ENCODE results near the gene GNAL. TPM values are rescaled to one million over a fixed set of nuclear protein-coding genes. Genes with fewer than 3 reads are reported as not detected.

GNAL gene
- total RNA-seq, 1 donor from 2014 or later, result 5.6 TPM

GRCh38 chr18:11654736-11655605 is 34.1 kb upstream of the GNAL start:
- intact Hi-C loops (cut with DNase I), result no loop called here
- TF ChIP-seq, protein P1, sequence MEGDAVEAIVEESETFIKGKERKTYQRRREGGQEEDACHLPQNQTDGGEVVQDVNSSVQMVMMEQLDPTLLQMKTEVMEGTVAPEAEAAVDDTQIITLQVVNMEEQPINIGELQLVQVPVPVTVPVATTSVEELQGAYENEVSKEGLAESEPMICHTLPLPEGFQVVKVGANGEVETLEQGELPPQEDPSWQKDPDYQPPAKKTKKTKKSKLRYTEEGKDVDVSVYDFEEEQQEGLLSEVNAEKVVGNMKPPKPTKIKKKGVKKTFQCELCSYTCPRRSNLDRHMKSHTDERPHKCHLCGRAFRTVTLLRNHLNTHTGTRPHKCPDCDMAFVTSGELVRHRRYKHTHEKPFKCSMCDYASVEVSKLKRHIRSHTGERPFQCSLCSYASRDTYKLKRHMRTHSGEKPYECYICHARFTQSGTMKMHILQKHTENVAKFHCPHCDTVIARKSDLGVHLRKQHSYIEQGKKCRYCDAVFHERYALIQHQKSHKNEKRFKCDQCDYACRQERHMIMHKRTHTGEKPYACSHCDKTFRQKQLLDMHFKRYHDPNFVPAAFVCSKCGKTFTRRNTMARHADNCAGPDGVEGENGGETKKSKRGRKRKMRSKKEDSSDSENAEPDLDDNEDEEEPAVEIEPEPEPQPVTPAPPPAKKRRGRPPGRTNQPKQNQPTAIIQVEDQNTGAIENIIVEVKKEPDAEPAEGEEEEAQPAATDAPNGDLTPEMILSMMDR (IDR thresholded peaks at IDR 0.05), result peak; percentile 81
- DNase-seq (peak; percentile 70), ATAC-seq (peak; percentile 72 to 84)
- H3K4me1 ChIP-seq, result no peaks in the 10 kb centered on the region
- no peaks in the 10 kb centered on the region for H3K9me3 ChIP-seq
- H3K27me3 ChIP-seq (ENCODE audit: low read depth), result no peaks in the 10 kb centered on the region
- H3K4me3 ChIP-seq, result no peak overlapping the region
- no peak overlapping the region for H3K27ac ChIP-seq
- H3K36me3 ChIP-seq, result no peaks in the 10 kb centered on the region

DNA sequence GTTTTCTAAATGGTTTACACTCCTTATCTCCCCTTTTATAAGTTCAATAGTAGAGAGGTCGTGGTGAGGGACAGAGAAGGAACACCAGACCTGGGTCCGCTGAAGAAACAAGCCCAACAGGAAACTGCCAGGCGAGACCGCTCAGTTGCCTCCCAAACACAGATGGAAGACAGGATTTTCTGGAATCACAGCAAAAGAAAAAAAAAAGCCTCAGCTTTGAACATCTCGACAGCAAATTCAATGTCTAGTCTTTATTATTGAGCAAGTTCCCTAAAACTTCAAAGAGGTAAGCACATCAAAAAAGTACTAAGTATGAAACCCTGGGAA is 33.5 kb upstream of the GNAL start:
- H3K9me3 ChIP-seq, result no peaks in the 10 kb centered on the region
- H3K4me3 ChIP-seq, result no peak overlapping the region
- intact Hi-C loops (cut with DNase I), result no loop called here
- no peaks in the 10 kb centered on the region for H3K4me1 ChIP-seq
- TF ChIP-seq, protein P1 (IDR thresholded peaks at IDR 0.05), result no peak
- H3K27ac ChIP-seq, result no peak overlapping the region
- no peaks in the 10 kb centered on the region for H3K36me3 ChIP-seq
- no peak for ATAC-seq
- H3K27me3 ChIP-seq (ENCODE audit: low read depth), result no peaks in the 10 kb centered on the region
- DNase-seq, result no peak

GRCh38 chr18:11657152-11657551 is 31.9 kb upstream of the GNAL start:
- Histone ChIP-seq H3K36me3 (no peaks in the 10 kb centered on the region), H3K4me1 (no peaks in the 10 kb centered on the region), H3K27ac (no peak overlapping the region), H3K9me3 (no peaks in the 10 kb centered on the region), H3K27me3 (ENCODE audit: low read depth) (no peaks in the 10 kb centered on the region), H3K4me3 (no peak overlapping the region)
- intact Hi-C loops (cut with DNase I), result no loop called here
- TF ChIP-seq, protein P1 (IDR thresholded peaks at IDR 0.05), result no peak
- DNase-seq, result no peak
- no peak for ATAC-seq

DNA sequence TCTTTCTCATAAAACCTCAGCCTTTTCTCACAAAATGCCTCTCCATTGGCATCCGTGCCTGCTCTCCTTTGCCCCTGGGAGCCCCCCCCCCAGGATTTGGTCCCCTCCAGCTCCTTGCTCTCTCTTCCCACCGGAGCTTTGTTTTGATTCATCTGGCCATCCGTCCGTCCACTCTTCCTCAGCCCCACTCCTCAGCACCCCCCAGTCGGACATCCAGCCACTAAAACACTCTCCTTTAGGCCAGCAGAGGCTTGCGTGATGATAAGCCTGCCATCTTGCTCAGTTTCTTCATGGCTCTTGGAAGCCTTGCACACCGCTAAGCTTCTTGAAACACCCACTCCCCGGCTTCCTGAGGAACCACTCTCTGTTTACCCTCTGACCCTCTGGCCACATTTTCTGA is 31.5 kb upstream of the GNAL start:
- Histone ChIP-seq H3K4me1 (no peaks in the 10 kb centered on the region), H3K4me3 (no peak overlapping the region), H3K27ac (no peak overlapping the region), H3K9me3 (no peaks in the 10 kb centered on the region), H3K27me3 (ENCODE audit: low read depth) (no peaks in the 10 kb centered on the region), H3K36me3 (no peaks in the 10 kb centered on the region)
- intact Hi-C loops (cut with DNase I), result no loop called here
- TF ChIP-seq, protein P1 (IDR thresholded peaks at IDR 0.05), result no peak
- DNase-seq, result no peak
- ATAC-seq, result no peak

DNA sequence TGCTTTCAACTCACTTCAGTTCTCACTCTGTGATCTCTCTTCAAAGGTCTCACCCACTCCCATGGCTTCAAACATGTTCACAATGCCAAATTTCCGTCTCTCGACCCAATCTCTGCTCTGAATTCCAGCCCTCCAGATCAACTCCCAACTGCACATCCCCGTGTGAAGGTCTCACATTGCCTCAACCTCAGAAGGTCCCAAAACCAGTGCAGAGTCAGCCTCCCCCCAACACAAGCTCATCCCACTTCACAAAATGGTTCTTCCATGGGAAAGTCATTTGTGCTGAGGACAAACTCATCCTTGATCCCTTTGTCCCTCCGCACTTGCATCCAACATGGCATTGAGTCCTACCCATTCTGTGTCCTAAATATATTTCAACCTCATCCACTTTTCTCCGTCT is 31.0 kb upstream of the GNAL start:
- ATAC-seq, result no peak
- H3K27me3 ChIP-seq (ENCODE audit: low read depth), result no peaks in the 10 kb centered on the region
- no peaks in the 10 kb centered on the region for H3K9me3 ChIP-seq
- no peak overlapping the region for H3K27ac ChIP-seq
- intact Hi-C loops (cut with DNase I), result no loop called here
- DNase-seq, result no peak
- H3K36me3 ChIP-seq, result no peaks in the 10 kb centered on the region
- H3K4me1 ChIP-seq, result no peaks in the 10 kb centered on the region
- TF ChIP-seq, protein P1 (IDR thresholded peaks at IDR 0.05), result no peak
- no peak overlapping the region for H3K4me3 ChIP-seq

Data from lower lobe of right lung (tissue), 2 donors.